ENCODE results near the gene TSPAN31.

The TSPAN31 gene

GRCh38 chr12:57733928-57734327 is 10.9 kb upstream of the TSPAN31 start:
- H4K20me1 ChIP-seq (ENCODE audit: control insufficient read depth, insufficient read depth, low read depth, low read length), result no peaks in the 10 kb centered on the region

DNA sequence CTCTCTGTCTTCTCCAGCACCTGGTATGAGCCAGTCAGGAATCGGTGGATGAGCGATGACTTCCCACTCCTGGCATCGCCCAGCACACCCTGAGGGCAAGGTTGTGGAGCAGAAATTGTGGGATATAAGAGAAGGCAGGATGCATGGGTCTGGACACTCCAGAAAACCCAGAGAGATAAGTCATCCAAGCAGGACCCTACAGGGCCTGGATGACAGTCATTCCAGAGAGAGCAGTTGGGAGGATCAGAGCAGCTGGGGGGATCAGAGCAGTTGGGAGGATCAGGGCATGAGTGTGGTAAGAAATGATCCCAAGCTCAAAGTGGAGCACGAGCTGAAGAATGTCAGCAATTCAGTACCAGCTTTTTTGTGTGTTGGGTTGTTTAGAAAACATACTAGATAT is 10.2 kb upstream of the TSPAN31 start:
- H3F3A ChIP-seq (ENCODE audit: control insufficient read depth, insufficient read depth), result no peaks in the 10 kb centered on the region
- H3K27ac ChIP-seq (ENCODE audit: low read depth, low read length), result no peak overlapping the region
- H3K9me3 ChIP-seq (ENCODE audit: control insufficient read depth, insufficient read depth, low read length), result no peaks in the 10 kb centered on the region
- H4K20me1 ChIP-seq (ENCODE audit: control insufficient read depth, insufficient read depth, low read depth, low read length), result no peaks in the 10 kb centered on the region
- H3K4me2 ChIP-seq (ENCODE audit: low read length), result no peak overlapping the region
- H3K36me3 ChIP-seq (ENCODE audit: control insufficient read depth, low read length), result peaks cover 40% of the 10 kb centered on the region
- no peaks in the 10 kb centered on the region for H3K27me3 ChIP-seq (ENCODE audit: control insufficient read depth, low read length)
- peaks cover 8% of the 10 kb centered on the region for H3K79me2 ChIP-seq (ENCODE audit: control insufficient read depth, low read length)
- H3K9me2 ChIP-seq (replicated peaks; ENCODE audit: control insufficient read depth, low read length), result no peaks in the 10 kb centered on the region
- TF ChIP-seq CTCF (IDR thresholded peaks at IDR 0.05; ENCODE audit: low read depth, low read length, poor library complexity, severe bottlenecking), result no peak
- TF ChIP-seq EZH2phosphoT487 (IDR thresholded peaks at IDR 0.05; ENCODE audit: borderline replicate concordance, low read length), result no peak
- H3K4me1 ChIP-seq (ENCODE audit: control insufficient read depth, low read length), result peaks cover 1% of the 10 kb centered on the region; the same call in 1 of the 2 replicates
- H3K4me3 ChIP-seq (ENCODE audit: low read length), result no peak overlapping the region

More at GRCh38 chr12:57733928-57734327, 10.9 kb upstream of the TSPAN31 start:
- H3K79me2 ChIP-seq (ENCODE audit: control insufficient read depth, low read length), result peaks cover under 1% of the 10 kb centered on the region
- no peak overlapping the region for H3K4me3 ChIP-seq (ENCODE audit: low read length)
- no peaks in the 10 kb centered on the region for H3K27me3 ChIP-seq (ENCODE audit: control insufficient read depth, low read length)
- no peaks in the 10 kb centered on the region for H3K9me3 ChIP-seq (ENCODE audit: control insufficient read depth, insufficient read depth, low read length)
- H3K9me2 ChIP-seq (replicated peaks; ENCODE audit: control insufficient read depth, low read length), result no peaks in the 10 kb centered on the region
- no peak overlapping the region for H3K27ac ChIP-seq (ENCODE audit: low read depth, low read length)
- TF ChIP-seq CTCF (IDR thresholded peaks at IDR 0.05; ENCODE audit: low read depth, low read length, poor library complexity, severe bottlenecking) (no peak), EZH2phosphoT487 (IDR thresholded peaks at IDR 0.05; ENCODE audit: borderline replicate concordance, low read length) (no peak)
- H3F3A ChIP-seq (ENCODE audit: control insufficient read depth, insufficient read depth), result no peaks in the 10 kb centered on the region
- no peaks in the 10 kb centered on the region for H3K4me1 ChIP-seq (ENCODE audit: control insufficient read depth, low read length)
- peaks cover 40% of the 10 kb centered on the region for H3K36me3 ChIP-seq (ENCODE audit: control insufficient read depth, low read length)
- no peak overlapping the region for H3K4me2 ChIP-seq (ENCODE audit: low read length)

DNA sequence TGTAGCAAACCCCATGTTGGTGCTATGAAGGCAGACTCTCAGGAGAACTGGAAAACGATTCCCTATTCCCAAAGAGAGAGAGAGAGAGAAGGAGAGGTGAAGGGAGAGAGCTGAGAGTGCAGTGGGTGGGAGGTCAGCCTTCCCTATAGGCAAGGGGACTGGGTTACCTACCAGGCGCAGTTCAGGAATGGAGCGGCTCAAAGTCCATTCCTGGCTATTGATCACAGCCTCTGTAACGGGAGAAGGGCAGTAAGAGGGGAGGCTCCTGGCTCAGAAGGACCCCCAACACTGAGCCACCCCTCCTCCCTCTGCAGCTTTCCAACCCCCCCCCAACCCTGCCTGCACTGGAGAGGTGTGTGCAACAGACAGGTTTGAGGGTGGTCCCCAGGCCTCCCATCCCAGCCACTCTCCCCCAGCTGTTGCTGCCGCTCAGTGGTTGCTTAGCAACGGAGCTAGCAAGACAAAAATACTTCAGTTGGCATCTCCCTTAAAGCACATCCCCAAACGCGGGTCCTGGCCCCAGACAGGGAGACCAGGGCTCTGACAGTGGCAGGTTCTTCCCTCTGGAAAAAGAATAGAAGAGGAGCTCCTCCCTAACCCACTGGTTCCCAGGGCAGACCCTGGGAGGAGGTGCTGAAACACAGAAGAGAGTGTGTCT is 9.5 kb upstream of the TSPAN31 start:
- Histone ChIP-seq H3K4me3 (ENCODE audit: low read length) (no peak overlapping the region), H3K79me2 (ENCODE audit: control insufficient read depth, low read length) (peaks cover 15% of the 10 kb centered on the region), H3K36me3 (ENCODE audit: control insufficient read depth, low read length) (peaks cover 36% of the 10 kb centered on the region)

More for the DNA sequence above, 9.5 kb upstream of the TSPAN31 start:
- Histone ChIP-seq H3F3A (ENCODE audit: control insufficient read depth, insufficient read depth) (no peaks in the 10 kb centered on the region), H3K9me2 (replicated peaks; ENCODE audit: control insufficient read depth, low read length) (no peaks in the 10 kb centered on the region), H3K9me3 (ENCODE audit: control insufficient read depth, insufficient read depth, low read length) (no peaks in the 10 kb centered on the region), H3K4me1 (ENCODE audit: control insufficient read depth, low read length) (peaks cover 8% of the 10 kb centered on the region), H3K27me3 (ENCODE audit: control insufficient read depth, low read length) (no peaks in the 10 kb centered on the region), H3K27ac (ENCODE audit: low read depth, low read length) (no peak overlapping the region), H4K20me1 (ENCODE audit: control insufficient read depth, insufficient read depth, low read depth, low read length) (no peaks in the 10 kb centered on the region), H3K4me2 (ENCODE audit: low read length) (no peak overlapping the region)
- TF ChIP-seq CTCF (IDR thresholded peaks at IDR 0.05; ENCODE audit: low read depth, low read length, poor library complexity, severe bottlenecking) (no peak), EZH2phosphoT487 (IDR thresholded peaks at IDR 0.05; ENCODE audit: borderline replicate concordance, low read length) (no peak)

Measured in DOHH2 (cell line).